Tibial nerve (tissue), 4 donors: ENCODE results near the gene DOCK1. TPM values are rescaled to one million over a fixed set of nuclear protein-coding genes. Genes with fewer than 3 reads are reported as not detected.
"Not testable (repeated sequence)": the region's sequence is repeated elsewhere in the genome, so short reads cannot be mapped to it uniquely, and the experiment has no call there.

Experiments used
- DNase-seq, 2 donors: peaks; one replicate each; pipeline ENCODE4 v3.0.0-alpha.2; 2019; ENCODE audit warnings: low spot score in 2 of 2
- H3K27ac ChIP-seq, 4 donors: fragments of 200-600 bp; sonication (generic) in 3 of 4; one replicate each; pipeline ENCODE4 v1.5.1; 2017 to 2019; ENCODE audit warnings: mild to moderate bottlenecking in 1 of 4
- H3K27me3 ChIP-seq, 2 donors: fragments of 200-600 bp; sonication (generic) in 1 of 2; one replicate each; pipeline versions ENCODE4 v1.5.1 to v1.6.0; 2017 to 2019
- H3K36me3 ChIP-seq, 3 donors: fragments of 200-600 bp; sonication (generic); one replicate each; pipeline ENCODE4 v1.5.1; 2018 to 2019
- H3K4me1 ChIP-seq, 4 donors: fragments of 200-600 bp; sonication (generic) in 3 of 4; one replicate each; pipeline ENCODE4 v1.5.1; 2017 to 2019
- H3K4me3 ChIP-seq, 4 donors: fragments of 200-600 bp; sonication (generic) in 3 of 4; one replicate each; pipeline ENCODE4 v1.5.1; 2017 to 2019; ENCODE audit warnings: mild to moderate bottlenecking in 1 of 4, moderate library complexity in 1 of 4
- H3K9me3 ChIP-seq, 4 donors: fragments of 200-600 bp; sonication (generic) in 3 of 4; one replicate each; pipeline ENCODE4 v1.5.1; 2017 to 2019
- EP300 ChIP-seq, 2 donors: sonication (generic); formaldehyde crosslinking; IDR thresholded peaks; one replicate each; pipeline ENCODE4 v1.6.1; 2017; ENCODE audit warnings: antibody characterized with exemption in 2 of 2, mild to moderate bottlenecking in 1 of 2
- POLR2A ChIP-seq, 2 donors: fragments of 450-650 bp; IDR thresholded peaks; one replicate each; pipeline ENCODE4 v1.6.1; 2017; ENCODE audit warnings: antibody characterized with exemption in 2 of 2, mild to moderate bottlenecking in 2 of 2, moderate library complexity in 2 of 2
- WGBS, 2 donors: methylation state at CpG; one replicate each; pipeline ENCODE4 v1.1.5; 2018; 5-methylcytosine and 5-hydroxymethylcytosine counted together
- total RNA-seq, 4 donors: library from RNA; depleted of rRNA; stranded (reverse); fragments of >200 nt; gene quantifications; one replicate each; pipeline ENCODE4 v1.1.0, GENCODE V29; 2016
- TF ChIP-seq, protein P1 (sequence below), 5 experiments: fragments of 200-600 bp in 3 of 5; fragments of 450-650 bp in 2 of 5; sonication (generic) in 3 of 5; IDR thresholded peaks; one replicate each; pipeline ENCODE4 v1.5.1; 2016 to 2019; ENCODE audit warnings: antibody characterized with exemption in 5 of 5, mild to moderate bottlenecking in 3 of 5, moderate library complexity in 2 of 5

DOCK1 gene
- total RNA-seq, 4 donors from 2014 or later, result 57.3 to 76.7 (median 63.7) TPM

GRCh38 chr10:127298381-127298780 is 393.2 kb downstream of the DOCK1 start:
- TF ChIP-seq EP300 (IDR thresholded peaks at IDR 0.05) (no peak), POLR2A (IDR thresholded peaks at IDR 0.05) (no peak)
- TF ChIP-seq, protein P1, sequence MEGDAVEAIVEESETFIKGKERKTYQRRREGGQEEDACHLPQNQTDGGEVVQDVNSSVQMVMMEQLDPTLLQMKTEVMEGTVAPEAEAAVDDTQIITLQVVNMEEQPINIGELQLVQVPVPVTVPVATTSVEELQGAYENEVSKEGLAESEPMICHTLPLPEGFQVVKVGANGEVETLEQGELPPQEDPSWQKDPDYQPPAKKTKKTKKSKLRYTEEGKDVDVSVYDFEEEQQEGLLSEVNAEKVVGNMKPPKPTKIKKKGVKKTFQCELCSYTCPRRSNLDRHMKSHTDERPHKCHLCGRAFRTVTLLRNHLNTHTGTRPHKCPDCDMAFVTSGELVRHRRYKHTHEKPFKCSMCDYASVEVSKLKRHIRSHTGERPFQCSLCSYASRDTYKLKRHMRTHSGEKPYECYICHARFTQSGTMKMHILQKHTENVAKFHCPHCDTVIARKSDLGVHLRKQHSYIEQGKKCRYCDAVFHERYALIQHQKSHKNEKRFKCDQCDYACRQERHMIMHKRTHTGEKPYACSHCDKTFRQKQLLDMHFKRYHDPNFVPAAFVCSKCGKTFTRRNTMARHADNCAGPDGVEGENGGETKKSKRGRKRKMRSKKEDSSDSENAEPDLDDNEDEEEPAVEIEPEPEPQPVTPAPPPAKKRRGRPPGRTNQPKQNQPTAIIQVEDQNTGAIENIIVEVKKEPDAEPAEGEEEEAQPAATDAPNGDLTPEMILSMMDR (IDR thresholded peaks at IDR 0.05), result no peak
- no peak overlapping the region for H3K4me3 ChIP-seq
- peaks cover 0 to 24% (median 0%) of the 10 kb centered on the region in 3 donors for H3K36me3 ChIP-seq
- H3K4me1 ChIP-seq, result no peaks in the 10 kb centered on the region
- no peak for DNase-seq
- H3K9me3 ChIP-seq, result no peaks in the 10 kb centered on the region
- H3K27me3 ChIP-seq, result no peaks in the 10 kb centered on the region
- no peak overlapping the region for H3K27ac ChIP-seq
- WGBS, 2 donors, result 65 to 79% methylated on average over 4 of the region's 4 CpGs

GRCh38 chr10:127299192-127299591 is 394.0 kb downstream of the DOCK1 start:
- peaks cover 0 to 19% (median 0%) of the 10 kb centered on the region in 3 donors for H3K36me3 ChIP-seq
- DNase-seq, H3K27ac ChIP-seq, H3K27me3 ChIP-seq, H3K9me3 ChIP-seq, H3K4me3 ChIP-seq, H3K4me1 ChIP-seq: not testable (repeated sequence)
- WGBS, 2 donors, result 96 to 97% methylated on average over 11 of the region's 11 CpGs

DNA sequence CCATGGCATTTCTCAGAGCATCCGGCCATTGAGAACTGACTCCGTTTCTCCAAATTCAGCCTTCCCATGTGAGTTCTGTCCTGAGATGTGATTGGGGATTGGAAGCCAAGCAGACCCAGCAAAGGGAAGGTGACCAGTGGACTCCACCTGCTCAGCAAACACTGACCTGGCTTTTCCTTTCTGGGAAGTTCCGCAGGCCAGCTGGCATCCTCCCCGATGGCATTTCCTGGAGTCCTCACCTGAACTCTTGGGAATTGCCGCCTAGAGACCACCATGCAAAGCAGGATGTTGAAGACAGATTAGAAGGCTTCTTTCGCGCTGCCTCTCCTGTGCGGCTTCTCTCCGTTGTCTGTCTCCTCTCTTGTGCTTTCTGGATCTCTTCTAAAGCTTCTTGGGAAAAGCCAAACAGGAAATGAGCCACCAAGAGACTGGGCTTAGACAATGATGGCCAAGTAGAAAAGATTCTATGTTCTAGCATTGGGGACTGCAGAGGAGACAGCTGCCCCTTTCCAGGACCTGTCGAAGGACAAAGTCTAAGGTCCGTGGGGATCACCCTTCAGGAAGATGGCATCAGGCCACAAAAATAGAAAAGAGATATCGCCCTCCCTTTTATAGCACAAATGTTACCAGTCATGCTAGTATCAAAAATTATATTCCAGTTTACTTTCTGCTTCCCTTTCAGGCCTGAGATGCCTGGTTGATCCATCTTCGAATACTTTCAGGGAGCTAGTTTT is 394.9 kb downstream of the DOCK1 start:
- H3K4me1 ChIP-seq, result no peaks in the 10 kb centered on the region
- no peak for DNase-seq
- 88 to 93% methylated on average over 13 of the region's 13 CpGs for WGBS, 2 donors
- TF ChIP-seq EP300 (IDR thresholded peaks at IDR 0.05) (no peak), POLR2A (IDR thresholded peaks at IDR 0.05) (no peak)
- TF ChIP-seq, protein P1 (IDR thresholded peaks at IDR 0.05), result no peak
- H3K27me3 ChIP-seq, result no peaks in the 10 kb centered on the region
- H3K36me3 ChIP-seq, result peaks cover 0 to 15% (median 0%) of the 10 kb centered on the region in 3 donors
- no peak overlapping the region for H3K4me3 ChIP-seq
- no peak overlapping the region for H3K27ac ChIP-seq
- H3K9me3 ChIP-seq, result no peaks in the 10 kb centered on the region

DNA sequence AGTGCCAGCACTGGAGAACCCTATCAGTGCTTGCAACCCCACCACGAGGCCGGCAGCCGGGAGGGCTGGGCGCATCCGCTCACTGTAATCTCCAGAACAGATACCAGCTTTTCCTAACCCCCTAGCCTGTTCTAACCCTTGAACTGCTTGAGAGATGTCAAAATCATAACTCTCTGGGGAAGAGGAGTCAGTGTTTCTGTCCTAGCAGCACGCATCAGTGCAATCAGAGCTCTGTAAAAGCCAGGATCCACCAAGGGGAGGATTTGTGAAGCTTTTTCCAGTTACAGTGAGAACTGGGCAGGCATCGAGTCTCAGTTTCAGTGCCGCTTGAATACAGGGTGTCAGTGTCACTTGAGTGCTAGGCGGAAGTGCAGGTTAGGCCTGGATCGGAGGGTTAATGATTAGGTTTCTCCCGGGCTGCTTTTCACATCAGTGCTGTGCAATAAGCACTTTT is 395.7 kb downstream of the DOCK1 start:
- H3K36me3 ChIP-seq, result peaks cover 0 to 9% (median 0%) of the 10 kb centered on the region in 3 donors
- TF ChIP-seq, protein P1 (IDR thresholded peaks at IDR 0.05), result no peak
- no peak for TF ChIP-seq EP300 (IDR thresholded peaks at IDR 0.05)
- TF ChIP-seq POLR2A (IDR thresholded peaks at IDR 0.05), result no peak

DNA sequence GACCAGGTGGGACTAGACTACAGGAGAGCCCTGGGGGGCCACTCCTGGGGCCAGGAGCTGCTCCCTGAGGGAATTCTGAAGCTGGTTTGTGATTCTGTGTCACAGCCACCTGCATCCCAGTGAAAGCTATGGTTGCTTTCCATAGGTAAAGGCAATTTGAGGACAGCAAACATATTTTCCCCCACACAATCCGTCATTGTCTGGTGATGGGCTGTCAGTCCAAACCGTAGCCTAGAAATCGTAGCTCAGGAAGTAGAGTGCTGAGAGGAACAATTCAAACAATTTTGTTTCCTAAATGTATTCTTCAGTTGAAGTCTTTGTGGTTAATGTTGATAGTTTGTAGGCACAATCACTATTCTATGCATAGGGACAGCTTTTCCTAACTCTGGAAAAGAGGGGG is 397.1 kb downstream of the DOCK1 start:
- WGBS, 2 donors, result 40 to 57% methylated on average over 3 of the region's 3 CpGs
- no peak overlapping the region for H3K4me3 ChIP-seq
- H3K36me3 ChIP-seq, result peaks cover 0 to 2% (median 0%) of the 10 kb centered on the region in 3 donors
- H3K27ac ChIP-seq, result no peak overlapping the region
- H3K27me3 ChIP-seq, result no peaks in the 10 kb centered on the region
- DNase-seq, result no peak
- no peaks in the 10 kb centered on the region for H3K4me1 ChIP-seq
- no peaks in the 10 kb centered on the region for H3K9me3 ChIP-seq
- TF ChIP-seq POLR2A (IDR thresholded peaks at IDR 0.05) (no peak), EP300 (IDR thresholded peaks at IDR 0.05) (no peak)
- TF ChIP-seq, protein P1 (IDR thresholded peaks at IDR 0.05), result no peak

More for the DNA sequence above, 395.7 kb downstream of the DOCK1 start:
- Histone ChIP-seq H3K4me3 (no peak overlapping the region), H3K4me1 (no peaks in the 10 kb centered on the region), H3K9me3 (no peaks in the 10 kb centered on the region), H3K27me3 (no peaks in the 10 kb centered on the region), H3K27ac (no peak overlapping the region)
- DNase-seq, result no peak
- WGBS, 2 donors, result 71 to 76% methylated on average over 10 to 11 of the region's 11 CpGs
